NOMO-1 treated with dmso at 0.1 percent for 144 hours (cell line): Measurements from ENCODE around the gene SLC4A5.
"Not testable (repeated sequence)": the region's sequence is repeated elsewhere in the genome, so short reads cannot be mapped to it uniquely, and the experiment has no call there.

Experiments used
- DNase-seq: peaks from one replicate; lab custom pipeline; 2025; ENCODE audit not compliant: unreplicated experiment; lab: John Stamatoyannopoulos, UW

SLC4A5 gene

GRCh38 chr2:74368499-74368898 lies 25.3 kb upstream of the SLC4A5 start:
- no peak for DNase-seq

DNA sequence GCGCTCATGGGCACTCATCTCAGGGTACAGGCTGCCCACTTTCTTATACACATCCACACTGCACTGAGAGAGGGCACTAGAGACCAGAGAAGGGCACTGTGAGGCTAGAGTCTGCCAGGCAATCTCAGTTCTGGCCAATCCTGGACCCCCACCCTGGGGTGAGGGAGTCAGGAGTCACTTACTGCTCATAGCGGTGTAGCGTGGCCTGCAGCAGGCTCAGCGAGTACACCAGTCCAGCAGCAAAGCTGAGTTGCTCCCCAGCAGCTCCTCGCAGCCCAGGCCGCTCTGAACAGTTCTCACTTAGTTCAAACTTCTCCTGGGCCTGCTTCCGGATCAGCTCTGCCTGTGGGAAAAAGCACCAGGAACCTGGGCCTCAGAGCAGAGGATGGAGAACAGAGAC lies 24.6 kb upstream of the SLC4A5 start:
- no peak for DNase-seq

DNA sequence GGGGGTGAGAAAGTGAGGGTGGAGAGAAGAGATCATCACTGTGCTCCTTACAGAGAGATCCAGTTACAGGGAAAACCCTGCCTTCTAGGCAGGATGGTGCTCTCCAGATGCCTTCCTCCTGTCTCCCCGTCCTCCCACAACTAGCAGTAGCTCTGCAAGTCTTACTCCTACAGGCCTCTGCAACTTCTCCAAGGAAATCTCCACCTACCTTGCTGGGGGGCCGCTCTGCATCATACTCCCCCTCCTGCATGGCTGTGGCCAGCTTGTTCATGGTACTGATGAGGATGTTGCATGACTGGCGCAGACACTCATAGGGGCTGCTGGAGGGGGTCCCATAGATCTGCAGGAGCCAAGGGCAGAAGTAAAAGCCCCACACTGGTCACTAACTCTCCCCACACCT lies 22.8 kb upstream of the SLC4A5 start:
- DNase-seq, result no peak

DNA sequence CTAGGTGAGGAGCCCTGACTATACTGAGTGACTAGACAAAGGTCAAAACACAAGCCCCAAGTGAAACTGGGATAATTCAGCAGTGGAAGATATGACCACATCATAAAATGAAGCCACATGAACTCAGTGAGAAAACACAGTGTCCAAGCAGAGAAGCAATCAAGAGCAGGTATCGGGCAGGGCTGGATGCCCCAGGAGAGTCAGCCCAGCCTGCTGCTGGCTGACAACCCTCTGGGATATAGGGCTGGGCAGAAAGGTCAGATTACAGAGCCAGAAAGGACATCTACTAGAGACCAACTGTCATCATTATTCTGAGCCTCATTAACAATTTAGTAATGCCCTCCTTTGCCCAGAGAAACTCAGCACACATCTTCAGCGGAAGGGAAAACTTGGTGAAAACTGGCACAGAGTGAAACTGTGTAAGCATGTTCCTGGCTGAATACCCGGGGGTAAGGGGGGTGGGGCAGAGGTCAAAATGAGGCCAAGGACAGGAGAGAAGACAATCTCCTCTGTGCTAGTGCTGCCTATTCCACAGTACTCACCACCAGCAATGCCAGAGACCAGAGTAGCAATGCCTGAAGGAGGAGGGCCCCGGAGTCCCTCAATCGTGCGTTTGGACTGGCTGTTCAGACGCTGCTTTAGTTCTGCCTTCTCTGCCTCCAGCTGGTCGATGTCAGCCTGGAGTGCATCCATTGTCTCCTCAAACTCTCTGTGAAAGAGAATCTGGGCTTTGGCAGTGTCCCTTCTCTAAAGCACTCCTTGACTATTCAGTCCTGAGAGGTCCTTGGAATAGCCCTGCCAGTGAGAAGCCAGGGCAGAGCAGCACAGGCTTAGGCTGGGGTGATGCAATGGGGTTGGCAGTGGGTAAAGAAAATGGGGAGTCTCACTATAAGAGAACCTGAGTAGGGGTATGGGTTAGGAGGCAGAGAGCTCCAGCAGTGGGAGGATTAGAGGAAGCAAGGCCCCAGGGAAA lies 21.6 kb upstream of the SLC4A5 start:
- no peak for DNase-seq

DNA sequence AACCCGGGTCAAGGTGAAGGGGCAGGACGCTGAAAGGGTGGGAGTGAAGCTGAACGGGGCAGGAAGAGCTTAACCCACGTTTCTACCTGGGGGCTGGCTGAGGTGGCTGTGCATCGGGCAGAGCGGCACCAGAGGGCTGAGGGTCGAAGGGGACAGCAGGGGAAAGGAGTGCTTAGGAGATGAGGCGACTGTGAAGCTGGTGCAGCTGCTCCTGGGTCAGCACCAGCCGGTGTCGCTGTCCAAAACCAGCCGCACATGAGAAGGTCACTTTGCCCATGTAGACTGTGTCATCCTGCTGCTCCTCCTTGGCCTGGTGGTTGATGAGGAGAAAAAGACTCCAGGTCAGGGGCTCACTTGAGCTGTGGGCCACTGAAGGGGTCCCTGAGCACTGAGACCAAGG lies 18.1 kb upstream of the SLC4A5 start:
- DNase-seq, result no peak

DNA sequence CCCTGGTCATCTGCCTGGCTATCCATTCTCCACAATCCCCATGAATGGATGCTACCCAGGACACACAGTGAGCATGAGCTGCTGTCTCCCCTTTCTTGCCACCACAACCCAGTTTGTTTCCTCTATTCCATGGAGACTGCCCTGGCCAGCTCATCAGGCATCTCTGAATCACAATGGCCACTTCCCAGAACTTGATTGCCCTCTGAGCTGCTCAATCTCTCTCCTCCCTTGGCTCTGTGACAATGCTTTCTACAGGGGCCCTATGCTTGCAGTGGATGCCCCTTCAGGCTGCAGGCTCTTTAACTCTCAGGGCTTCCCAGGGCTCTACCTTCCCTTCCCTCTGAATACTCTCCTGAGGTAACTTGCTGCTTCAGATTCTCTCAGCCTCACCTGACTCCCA lies 14.4 kb upstream of the SLC4A5 start:
- no peak for DNase-seq

DNA sequence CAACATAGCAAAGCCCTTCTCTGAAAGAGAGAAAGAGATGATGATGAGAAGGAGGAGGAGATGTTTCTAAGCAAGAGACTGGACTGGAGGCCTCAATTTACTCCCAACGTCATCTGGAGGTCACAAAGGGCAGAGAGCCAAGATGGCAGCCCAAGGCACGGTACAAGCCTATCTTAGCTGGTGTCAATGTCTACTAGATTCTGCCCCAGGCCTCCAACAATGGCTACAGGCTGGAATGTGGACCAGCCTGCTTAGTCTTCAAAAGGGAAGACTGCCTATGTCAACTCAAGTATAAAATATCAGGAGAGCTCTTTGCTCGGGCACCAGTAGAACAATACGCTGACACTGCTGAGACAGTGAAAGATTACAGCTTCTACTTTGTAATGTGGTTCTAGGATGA lies 6.7 kb upstream of the SLC4A5 start:
- DNase-seq, result no peak

DNA sequence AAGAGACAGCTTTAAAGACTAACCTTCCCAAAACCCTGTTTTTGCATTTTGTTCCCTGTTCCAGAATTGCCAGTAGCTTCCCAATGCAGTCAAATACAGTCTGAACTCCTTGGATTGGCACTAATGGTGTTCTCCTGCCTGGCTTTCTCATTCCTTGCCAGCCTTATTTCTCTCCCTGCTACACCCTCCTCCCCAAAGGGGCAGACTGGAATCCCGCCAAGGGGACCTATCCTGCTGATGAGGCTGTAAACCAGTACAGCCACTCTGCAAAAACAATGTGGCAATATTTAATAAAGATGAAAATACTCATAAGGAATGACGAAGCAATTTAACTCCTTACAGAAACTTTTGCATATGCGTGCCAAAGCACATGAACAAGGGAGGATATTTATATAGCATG lies 4.5 kb upstream of the SLC4A5 start:
- DNase-seq, result no peak

- no peak for DNase-seq
Measured at GRCh38 chr2:74347303-74347702, 4.1 kb upstream of the SLC4A5 start.

- no peak for DNase-seq
Measured at GRCh38 chr2:74345272-74345943, 2.2 kb upstream of the SLC4A5 start.

- DNase-seq, result not testable (repeated sequence)
Measured at GRCh38 chr2:74336227-74336626, 7.0 kb downstream of the SLC4A5 start.

GRCh38 chr2:74334931-74335333 lies 8.3 kb downstream of the SLC4A5 start:
- no peak for DNase-seq

DNA sequence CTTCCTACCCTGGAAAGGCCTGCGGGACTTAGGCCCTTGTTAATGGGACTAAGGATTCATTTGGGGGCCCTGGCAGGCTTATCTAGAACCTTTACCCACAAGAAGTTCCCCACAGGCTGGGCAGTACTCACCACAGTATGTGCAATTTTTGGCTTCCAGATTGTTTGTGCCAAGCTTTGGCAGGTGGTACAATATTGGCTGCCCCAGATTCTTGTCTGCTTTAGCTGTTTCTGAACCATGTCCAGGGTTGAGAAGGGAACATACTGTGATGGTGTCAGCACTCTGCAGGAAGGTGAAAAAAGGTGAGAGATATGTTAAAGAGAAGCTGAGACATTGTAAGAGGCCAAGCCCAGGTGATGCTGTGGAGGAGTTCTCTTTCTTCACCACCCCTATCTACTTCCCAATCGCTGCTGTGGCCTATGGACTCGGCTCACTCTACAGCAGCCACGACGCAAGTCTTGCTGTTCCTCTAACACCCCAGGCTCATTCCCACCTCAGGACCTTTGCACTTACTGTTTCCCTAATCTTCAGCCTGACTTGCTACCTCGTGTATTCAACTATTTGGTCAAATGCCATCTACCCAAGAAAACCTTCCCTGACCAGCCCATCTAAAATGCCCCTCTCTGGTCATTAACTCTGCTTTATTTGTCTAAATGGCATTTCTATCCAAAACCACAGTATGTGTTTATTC lies 9.2 kb downstream of the SLC4A5 start:
- no peak for DNase-seq

- no peak for DNase-seq
Measured at GRCh38 chr2:74333175-74333574, 10.0 kb downstream of the SLC4A5 start.

GRCh38 chr2:74332550-74333174 lies 10.6 kb downstream of the SLC4A5 start:
- no peak for DNase-seq

- DNase-seq, result no peak
Measured at GRCh38 chr2:74328573-74328972, 14.6 kb downstream of the SLC4A5 start.

DNA sequence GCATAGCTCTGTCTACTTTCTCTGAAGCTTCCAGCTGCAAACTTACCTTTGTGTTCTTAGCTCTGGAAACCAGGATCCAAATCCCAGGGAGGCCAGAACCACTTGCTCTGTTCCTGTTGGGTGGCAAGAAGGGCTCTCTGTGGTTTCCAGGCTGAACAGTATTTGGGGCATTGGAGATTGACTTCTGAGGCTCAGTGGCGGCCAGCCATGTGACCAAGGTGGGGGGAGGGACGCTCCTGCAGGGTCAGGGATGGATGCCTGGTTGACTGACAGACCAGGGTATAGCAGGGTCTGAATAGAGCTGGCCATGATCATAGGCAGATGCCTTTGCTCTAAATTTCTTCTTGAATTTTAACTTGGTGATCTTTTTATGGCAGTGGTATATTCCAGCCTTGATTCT lies 15.1 kb downstream of the SLC4A5 start:
- no peak for DNase-seq

- DNase-seq, result no peak
Measured at GRCh38 chr2:74327627-74328026, 15.6 kb downstream of the SLC4A5 start.

DNA sequence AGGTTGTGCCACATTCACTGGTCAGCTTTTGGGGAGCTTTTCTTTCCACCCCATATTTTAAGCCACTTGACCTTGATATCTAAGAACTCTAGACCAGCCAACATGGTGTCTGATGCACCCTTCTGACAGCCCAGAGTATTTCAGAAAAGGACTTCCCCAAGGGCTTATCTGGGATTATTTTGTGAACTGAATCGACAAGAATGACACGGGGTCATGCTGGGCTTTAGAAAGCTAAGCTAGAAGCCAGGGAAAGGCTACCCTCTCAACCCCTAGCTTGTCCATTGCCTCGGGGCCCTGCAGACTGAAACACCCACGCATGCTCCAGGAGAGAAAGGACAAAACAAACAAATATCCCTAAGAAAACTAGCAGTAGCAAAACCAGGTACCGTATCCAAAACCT lies 16.0 kb downstream of the SLC4A5 start:
- DNase-seq, result no peak

DNA sequence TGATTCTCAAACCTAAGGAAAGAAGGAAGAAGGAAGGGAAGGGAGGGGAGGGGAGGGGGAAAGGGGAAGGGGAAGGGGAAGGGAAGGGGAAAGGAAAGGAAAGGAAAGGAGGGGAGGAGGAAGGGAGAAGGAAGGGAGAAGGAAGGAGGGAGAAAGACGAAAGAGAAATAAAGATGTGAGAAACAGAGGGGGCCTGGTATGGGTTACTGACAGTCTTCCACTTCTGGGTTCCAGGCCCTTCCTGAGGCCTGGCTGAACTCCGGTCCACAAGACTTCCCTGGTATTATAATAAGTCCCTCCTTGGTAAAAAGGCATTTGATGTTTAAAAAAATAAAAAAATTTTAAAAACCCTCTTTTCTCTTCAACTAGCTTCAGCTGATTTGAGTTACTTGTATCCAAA lies 17.4 kb downstream of the SLC4A5 start:
- no peak for DNase-seq

DNA sequence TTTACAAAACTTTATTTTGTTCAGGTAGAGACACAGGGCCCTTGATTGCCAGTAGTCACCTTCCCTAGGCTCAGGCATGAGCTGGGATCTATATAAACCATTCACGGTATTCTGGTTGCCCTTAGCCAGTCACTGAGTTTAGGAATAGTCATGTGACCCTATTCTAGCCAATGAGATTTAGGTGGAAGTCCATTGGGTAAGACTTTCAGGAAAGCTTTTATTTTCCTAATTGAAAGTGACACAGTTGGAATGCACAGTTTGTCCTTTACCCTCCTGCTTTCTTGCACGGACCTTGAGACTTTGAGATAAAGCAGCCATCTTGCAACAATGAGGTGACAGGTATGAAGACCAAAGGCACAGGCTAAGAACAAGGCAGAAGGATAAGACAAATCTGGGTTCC lies 21.5 kb downstream of the SLC4A5 start:
- DNase-seq, result no peak
